Measurements from ENCODE around the gene CDK14.

Gene CDK14

GRCh38 chr7:90951986-90952954 lies 356.1 kb downstream of the CDK14 start:
- DNase-seq (ENCODE audit: low read depth in 3 of 3), result no peak

- DNase-seq (ENCODE audit: low read depth in 3 of 3), result no peak
Observed at GRCh38 chr7:90955641-90956207, 359.6 kb downstream of the CDK14 start.

- DNase-seq (ENCODE audit: low read depth in 3 of 3), result no peak
Observed at GRCh38 chr7:90957883-90958282, 361.8 kb downstream of the CDK14 start.

- no peak for DNase-seq (ENCODE audit: low read depth in 3 of 3)
Observed at GRCh38 chr7:90958647-90959046, 362.5 kb downstream of the CDK14 start.

- no peak for DNase-seq (ENCODE audit: low read depth in 3 of 3)
Observed at GRCh38 chr7:90961037-90961725, 365.1 kb downstream of the CDK14 start.

- DNase-seq (ENCODE audit: low read depth in 3 of 3), result no peak
Observed at GRCh38 chr7:90965211-90965610, 369.1 kb downstream of the CDK14 start.

GRCh38 chr7:90966346-90966745 lies 370.2 kb downstream of the CDK14 start:
- no peak for DNase-seq (ENCODE audit: low read depth in 3 of 3)

GRCh38 chr7:90968871-90969270 lies 372.8 kb downstream of the CDK14 start:
- no peak for DNase-seq (ENCODE audit: low read depth in 3 of 3)

- DNase-seq (ENCODE audit: low read depth in 3 of 3), result no peak
Observed at GRCh38 chr7:90972906-90973550, 376.9 kb downstream of the CDK14 start.

- no peak for DNase-seq (ENCODE audit: low read depth in 3 of 3)
Observed at GRCh38 chr7:90977056-90977455, 380.9 kb downstream of the CDK14 start.

- DNase-seq (ENCODE audit: low read depth in 3 of 3), result no peak
Observed at GRCh38 chr7:90980545-90980944, 384.4 kb downstream of the CDK14 start.

GRCh38 chr7:90982228-90982627 lies 386.1 kb downstream of the CDK14 start:
- no peak for DNase-seq (ENCODE audit: low read depth in 3 of 3)

GRCh38 chr7:90984692-90985091 lies 388.6 kb downstream of the CDK14 start:
- DNase-seq (ENCODE audit: low read depth in 3 of 3), result no peak

- no peak for DNase-seq (ENCODE audit: low read depth in 3 of 3)
Observed at GRCh38 chr7:90988516-90988915, 392.4 kb downstream of the CDK14 start.

- no peak for DNase-seq (ENCODE audit: low read depth in 3 of 3)
Observed at GRCh38 chr7:90988996-90989765, 393.1 kb downstream of the CDK14 start.

- DNase-seq (ENCODE audit: low read depth in 3 of 3), result no peak
Observed at GRCh38 chr7:90994121-90994520, 398.0 kb downstream of the CDK14 start.

GRCh38 chr7:90994601-90995000 lies 398.5 kb downstream of the CDK14 start:
- no peak for DNase-seq (ENCODE audit: low read depth in 3 of 3)

GRCh38 chr7:90995996-90996395 lies 399.9 kb downstream of the CDK14 start:
- DNase-seq (ENCODE audit: low read depth in 3 of 3), result no peak

GRCh38 chr7:90999989-91000979 lies 404.2 kb downstream of the CDK14 start:
- DNase-seq (ENCODE audit: low read depth in 3 of 3), result no peak

- DNase-seq (ENCODE audit: low read depth in 3 of 3), result no peak
Observed at GRCh38 chr7:91005024-91005423, 408.9 kb downstream of the CDK14 start.
